HepG2 (cell line): Measurements from ENCODE around the gene HNRNPUL2. TPM values are rescaled to one million over a fixed set of nuclear protein-coding genes. Genes with fewer than 3 reads are reported as not detected.

Source experiments
- ATF5 ChIP-seq: sonication (generic); formaldehyde crosslinking; IDR thresholded peaks from 2 replicates; pipeline ENCODE4 v1.4.0; 2020; ENCODE audit warnings: mild to moderate bottlenecking, low read depth, missing genetic modification reagents
- ESRRA ChIP-seq: sonication (generic); formaldehyde crosslinking; IDR thresholded peaks from 2 replicates; pipeline ENCODE4 v1.5.1; 2020; ENCODE audit warnings: mild to moderate bottlenecking, low read depth, missing genetic modification reagents
- ETV6 ChIP-seq: sonication (generic); formaldehyde crosslinking; conservative IDR thresholded peaks from 2 replicates; pipeline ENCODE4 v1.4.0; 2020; ENCODE audit warnings: missing genetic modification reagents
- FOSL1 ChIP-seq: sonication (generic); formaldehyde crosslinking; IDR thresholded peaks from 2 replicates; pipeline ENCODE4 v1.9.0; 2021; ENCODE audit warnings: missing genetic modification reagents, borderline replicate concordance
- FOXO1 ChIP-seq: sonication (generic); formaldehyde crosslinking; IDR thresholded peaks from 2 replicates; pipeline ENCODE4 v1.4.0; 2020; ENCODE audit warnings: missing genetic modification reagents
- FOXP4 ChIP-seq: sonication (generic); formaldehyde crosslinking; IDR thresholded peaks from 2 replicates; pipeline ENCODE4 v1.4.0; 2020; ENCODE audit warnings: missing genetic modification reagents
- LCORL ChIP-seq, 2 experiments: fragments of 450-650 bp in 1 of 2; sonication (generic) in 1 of 2; formaldehyde crosslinking in 1 of 2; IDR thresholded peaks; 2 replicates each; pipeline versions ENCODE4 v1.5.0 to v1.6.1; 2017 to 2020; ENCODE audit warnings: antibody characterized with exemption in 1 of 2, missing genetic modification reagents in 1 of 2
- NFIB ChIP-seq: sonication (generic); formaldehyde crosslinking; IDR thresholded peaks from 2 replicates; pipeline ENCODE4 v1.9.0; 2021; ENCODE audit warnings: missing genetic modification reagents, mild to moderate bottlenecking, borderline replicate concordance
- POLR2AphosphoS5 ChIP-seq: IDR thresholded peaks from 2 replicates; pipeline ENCODE4 v1.6.1; 2012; ENCODE audit warnings: low read depth, low read length
- SKIL ChIP-seq: sonication (generic); formaldehyde crosslinking; IDR thresholded peaks from 2 replicates; pipeline ENCODE4 v1.8.0; 2022; ENCODE audit warnings: missing genetic modification reagents, mild to moderate bottlenecking, moderate library complexity, borderline replicate concordance
- SMC3 ChIP-seq: IDR thresholded peaks from 2 replicates; pipeline ENCODE4 v1.6.1; 2011; ENCODE audit warnings: low read length, improper control_type of control experiment
- SP1 ChIP-seq, 2 experiments: fragments of 450-650 bp in 1 of 2; sonication (generic) in 1 of 2; formaldehyde crosslinking in 1 of 2; IDR thresholded peaks; 2 replicates each; pipeline versions ENCODE4 v1.4.0 to v1.6.1; 2016 to 2020; ENCODE audit warnings: missing genetic modification reagents in 1 of 2
- TGIF2 ChIP-seq: IDR thresholded peaks from 2 replicates; pipeline ENCODE4 v1.6.1; 2016; ENCODE audit warnings: control low read depth, missing compliant biosample characterization
- ZBTB4 ChIP-seq: sonication (generic); formaldehyde crosslinking; IDR thresholded peaks from 2 replicates; pipeline ENCODE4 v1.4.0; 2020; ENCODE audit warnings: missing genetic modification reagents, mild to moderate bottlenecking, borderline replicate concordance
- ZNF234 ChIP-seq: sonication (generic); formaldehyde crosslinking; conservative IDR thresholded peaks from 2 replicates; pipeline ENCODE4 v1.5.1; 2020; ENCODE audit warnings: mild to moderate bottlenecking, missing genetic modification reagents
- ZNF263 ChIP-seq: sonication (generic); formaldehyde crosslinking; IDR thresholded peaks from 2 replicates; pipeline ENCODE4 v1.4.0; 2020; ENCODE audit warnings: missing genetic modification reagents
- ZNF296 ChIP-seq: sonication (generic); formaldehyde crosslinking; conservative IDR thresholded peaks from 2 replicates; pipeline ENCODE4 v1.5.0; 2020; ENCODE audit warnings: mild to moderate bottlenecking, missing genetic modification reagents
- ZNF333 ChIP-seq: sonication (generic); formaldehyde crosslinking; IDR thresholded peaks from 2 replicates; pipeline ENCODE4 v1.4.0; 2020; ENCODE audit warnings: mild to moderate bottlenecking, missing genetic modification reagents, borderline replicate concordance
- ZNF563 ChIP-seq: sonication (generic); formaldehyde crosslinking; IDR thresholded peaks from 2 replicates; pipeline ENCODE4 v1.8.0; 2022; ENCODE audit warnings: mild to moderate bottlenecking, moderate library complexity, missing genetic modification reagents
- polyA plus RNA-seq, 8 experiments: library from polyadenylated mRNA; depleted of rRNA in 3 of 8; stranded (reverse) in 7 of 8; unstranded in 1 of 8; fragments of >200 nt; fragmentation: Illumina TruSeq in 4 of 8; extraction: Trizol in 4 of 8; gene quantifications; 2 replicates each; pipeline versions ENCODE4 v1.2.1 to v1.2.3, GENCODE V29; 2011 to 2016; ENCODE audit warnings: low read depth in 4 of 8, missing spikeins in 1 of 8, mixed read lengths in 1 of 8; ENCODE audit not compliant: insufficient read depth in 1 of 8
- total RNA-seq, 5 experiments: library from RNA; depleted of rRNA; stranded (reverse); fragments of >200 nt; fragmentation: Illumina TruSeq; extraction: Trizol; gene quantifications; 2 replicates each; pipeline ENCODE4 v1.2.3, GENCODE V29; 2016; ENCODE audit warnings: low read depth in 1 of 5
- TF ChIP-seq, protein P1 (sequence below): sonication (generic); formaldehyde crosslinking; IDR thresholded peaks from 2 replicates; pipeline ENCODE4 v1.8.0; 2022; ENCODE audit warnings: missing genetic modification reagents, low read depth, mild to moderate bottlenecking, borderline replicate concordance

HNRNPUL2 gene
- total and polyA plus RNA-seq, 2 of the 13 experiments (the other 11 are each of a cell fraction or from before 2014, with no cell fraction given) = 8.4 to 9.6 TPM

- TF ChIP-seq ZNF333 = no peak; the same call in 1 of the 2 replicates
- no peak for TF ChIP-seq FOSL1 (CRISPR knock-in tag)
- TF ChIP-seq SP1 (IDR thresholded peaks at IDR 0.05) = no peak
- no peak for TF ChIP-seq SP1 (CRISPR knock-in tag; IDR thresholded peaks at IDR 0.05)
- TF ChIP-seq ATF5 (CRISPR knock-in tag) = no peak
- TF ChIP-seq TGIF2 (CRISPR knock-in tag) = no peak
- peak; percentile 31; the same call in 1 of the 2 replicates for TF ChIP-seq ZBTB4 (CRISPR knock-in tag)
- TF ChIP-seq, protein P1, sequence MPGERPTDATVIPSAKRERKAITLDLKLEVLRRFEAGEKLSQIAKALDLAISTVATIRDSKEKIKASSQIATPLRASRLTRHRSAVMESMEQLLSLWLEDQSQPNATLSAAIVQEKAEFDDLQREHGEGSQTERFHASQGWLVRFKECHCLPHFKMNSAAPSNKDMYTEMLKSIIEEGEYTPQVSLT (CRISPR knock-in tag) = no peak
- TF ChIP-seq NFIB = no peak
- TF ChIP-seq POLR2AphosphoS5 = peak; percentile 66
- TF ChIP-seq ZNF296 (CRISPR knock-in tag) = no peak
- TF ChIP-seq ZNF234 (CRISPR knock-in tag) = no peak
- TF ChIP-seq ZNF263 (CRISPR knock-in tag) = no peak
- TF ChIP-seq FOXO1 (CRISPR knock-in tag) = no peak
- TF ChIP-seq LCORL (IDR thresholded peaks at IDR 0.05) = no peak
- TF ChIP-seq LCORL (CRISPR knock-in tag; IDR thresholded peaks at IDR 0.05) = no peak
- no peak for TF ChIP-seq ETV6 (CRISPR knock-in tag)
- TF ChIP-seq ZNF563 = peak; percentile 50; the same call in 1 of the 2 replicates
- TF ChIP-seq SKIL (CRISPR knock-in tag) = no peak
- TF ChIP-seq SMC3 = no peak
- no peak for TF ChIP-seq ESRRA (CRISPR knock-in tag)
- TF ChIP-seq FOXP4 = no peak
Measured at GRCh38 chr11:62705880-62706849, 21.1 kb downstream of the HNRNPUL2 start (continued).
